SK-N-SH (cell line): ENCODE data around the gene TRAT1. TPM values are rescaled to one million over a fixed set of nuclear protein-coding genes. Genes with fewer than 3 reads are reported as not detected.

Source experiments
- CTCF ChIA-PET: fragments of 300-600, 350-600 bp; formaldehyde crosslinking; extraction: SDS; loops from one replicate; lab custom pipeline; 2021; lab: Yijun Ruan, JAX
- POLR2A ChIA-PET: fragments of 350-600 bp; sonication (Branson Sonifier 250); formaldehyde crosslinking; extraction: SDS; loops from one replicate; lab custom pipeline; 2020; ENCODE audit warnings: antibody characterized with exemption, inconsistent platforms; lab: Yijun Ruan, JAX
- DNase-seq: peaks from one replicate; pipeline ENCODE4 v3.0.0; 2012
- H2AFZ ChIP-seq: fragments of 200-600 bp; sonication (generic); 2 replicates; pipeline ENCODE4 v1.8.1; 2016; ENCODE audit warnings: antibody characterized with exemption, mild to moderate bottlenecking, low read depth
- H3F3A ChIP-seq: fragments of 200-600 bp; sonication (generic); replicated peaks from 2 replicates; pipeline ENCODE3; 2016; ENCODE audit warnings: antibody characterized with exemption, mild to moderate bottlenecking; ENCODE audit not compliant: insufficient read depth
- H3K27ac ChIP-seq, 2 experiments: fragments of 200-500 bp in 1 of 2; fragments of 200-600 bp in 1 of 2; sonication (Bioruptor generic) in 1 of 2; sonication (generic), shearing (Covaris generic) in 1 of 2; 2 replicates each; pipeline versions ENCODE4 v1.5.1 to v1.6.1; 2014 to 2016; ENCODE audit warnings: low read depth in 2 of 2, inconsistent platforms in 1 of 2, low read length in 1 of 2, mild to moderate bottlenecking in 1 of 2, mixed read lengths in 1 of 2
- H3K27me3 ChIP-seq: fragments of 200-600 bp; sonication (generic), shearing (Covaris generic); 2 replicates; pipeline ENCODE4 v1.6.1; 2016; ENCODE audit warnings: mixed run types; ENCODE audit not compliant: insufficient read depth
- H3K36me3 ChIP-seq, 2 experiments: fragments of 200-500 bp in 1 of 2; fragments of 200-600 bp in 1 of 2; sonication (Bioruptor generic) in 1 of 2; sonication (generic) in 1 of 2; replicated peaks in 1 of 2; 2 replicates each; pipeline versions ENCODE3 to v1.5.1; 2014 to 2016; ENCODE audit warnings: low read length in 1 of 2, mild to moderate bottlenecking in 1 of 2; ENCODE audit not compliant: insufficient read depth in 2 of 2, control insufficient read depth in 1 of 2
- H3K4me1 ChIP-seq, 2 experiments: fragments of 200-500 bp in 1 of 2; fragments of 200-600 bp in 1 of 2; sonication (Bioruptor generic) in 1 of 2; sonication (generic), shearing (Covaris generic) in 1 of 2; 2 replicates each; pipeline versions ENCODE4 v1.5.1 to v1.6.1; 2014 to 2016; ENCODE audit warnings: low read depth in 1 of 2, low read length in 1 of 2, mixed run types in 1 of 2; ENCODE audit not compliant: insufficient read depth in 2 of 2, control insufficient read depth in 1 of 2
- H3K4me2 ChIP-seq: fragments of 200-600 bp; sonication (generic), shearing (Covaris generic); 2 replicates; pipeline ENCODE4 v1.6.1; 2017; ENCODE audit warnings: mixed run types
- H3K4me3 ChIP-seq, 2 experiments: fragments of 200-500 bp in 1 of 2; fragments of 200-600 bp in 1 of 2; sonication (Bioruptor generic) in 1 of 2; sonication (generic), shearing (Covaris generic) in 1 of 2; 2 replicates each; pipeline versions ENCODE4 v1.5.1 to v1.8.1; 2014 to 2016; ENCODE audit warnings: low read depth in 2 of 2, inconsistent platforms in 1 of 2, low read length in 1 of 2, mild to moderate bottlenecking in 1 of 2, mixed read lengths in 1 of 2, moderate library complexity in 1 of 2
- H3K79me2 ChIP-seq: fragments of 200-600 bp; sonication (generic); 2 replicates; pipeline ENCODE4 v1.8.1; 2017; ENCODE audit warnings: mild to moderate bottlenecking; ENCODE audit not compliant: insufficient read depth
- H3K9ac ChIP-seq: fragments of 200-600 bp; sonication (generic); 2 replicates; pipeline ENCODE4 v1.6.1; 2017; ENCODE audit warnings: mixed run types
- H3K9me2 ChIP-seq: fragments of 200-600 bp; sonication (generic); 2 replicates; pipeline ENCODE4 v1.6.1; 2017; ENCODE audit warnings: mixed run types
- H3K9me3 ChIP-seq: fragments of 200-600 bp; sonication (generic); 2 replicates; pipeline ENCODE4 v1.6.1; 2017; ENCODE audit warnings: mixed run types, mild to moderate bottlenecking, moderate library complexity
- H4K20me1 ChIP-seq: fragments of 200-600 bp; sonication (generic); 2 replicates; pipeline ENCODE4 v1.6.1; 2017; ENCODE audit warnings: mild to moderate bottlenecking, mixed run types; ENCODE audit not compliant: insufficient read depth
- CHD2 ChIP-seq: fragments of 150-350 bp; IDR thresholded peaks from 2 replicates; pipeline ENCODE4 v1.6.1; 2018; ENCODE audit warnings: low read length; ENCODE audit not compliant: partially characterized antibody
- CTCF ChIP-seq: fragments of 200-600 bp; sonication (generic); IDR thresholded peaks from 2 replicates; pipeline ENCODE4 v1.6.1; 2017; ENCODE audit warnings: antibody characterized with exemption, mild to moderate bottlenecking, moderate library complexity
- ELF1 ChIP-seq: IDR thresholded peaks from 2 replicates; pipeline ENCODE4 v1.4.0; 2012
- EP300 ChIP-seq, 2 experiments: IDR thresholded peaks; 2 replicates each; pipeline versions ENCODE4 v1.4.0 to v1.6.1; 2012; ENCODE audit warnings: borderline replicate concordance in 1 of 2, low read depth in 1 of 2, low read length in 1 of 2
- EZH2phosphoT487 ChIP-seq: fragments of 200-600 bp; sonication (generic); IDR thresholded peaks from 2 replicates; pipeline ENCODE4 v1.6.1; 2017; ENCODE audit warnings: low read depth, mixed run types, mild to moderate bottlenecking, antibody characterized with exemption, moderate library complexity, borderline replicate concordance
- FOSL2 ChIP-seq: IDR thresholded peaks from 2 replicates; pipeline ENCODE4 v1.4.0; 2012; ENCODE audit warnings: low read depth, mild to moderate bottlenecking, moderate library complexity, borderline replicate concordance
- FOXJ3 ChIP-seq: sonication (generic); formaldehyde crosslinking; IDR thresholded peaks from 2 replicates; pipeline ENCODE4 v1.5.1; 2020; ENCODE audit warnings: mild to moderate bottlenecking, missing genetic modification reagents
- GABPA ChIP-seq: IDR thresholded peaks from 2 replicates; pipeline ENCODE4 v1.4.0; 2012; ENCODE audit warnings: low read depth, mild to moderate bottlenecking
- GATA2 ChIP-seq: sonication (generic); formaldehyde crosslinking; IDR thresholded peaks from 2 replicates; pipeline ENCODE4 v1.5.0; 2020; ENCODE audit warnings: mild to moderate bottlenecking, missing genetic modification reagents
- MAX ChIP-seq: IDR thresholded peaks from 2 replicates; pipeline ENCODE4 v1.4.0; 2012; ENCODE audit warnings: low read depth
- MXI1 ChIP-seq: IDR thresholded peaks from 2 replicates; pipeline ENCODE4 v1.6.1; 2012; ENCODE audit warnings: mild to moderate bottlenecking, low read depth, low read length, improper control_type of control experiment
- NRF1 ChIP-seq: IDR thresholded peaks from 2 replicates; pipeline ENCODE4 v1.6.1; 2012; ENCODE audit warnings: low read depth, mild to moderate bottlenecking, low read length
- POLR2AphosphoS5 ChIP-seq: IDR thresholded peaks from 2 replicates; pipeline ENCODE4 v1.6.1; 2012; ENCODE audit warnings: low read depth, low read length
- RAD21 ChIP-seq: IDR thresholded peaks from 2 replicates; pipeline ENCODE4 v1.6.1; 2012; ENCODE audit warnings: mild to moderate bottlenecking, low read length
- RCOR1 ChIP-seq: fragments of 150-350 bp; IDR thresholded peaks from 2 replicates; pipeline ENCODE4 v1.6.1; 2017; ENCODE audit warnings: antibody characterized with exemption, low read length
- REST ChIP-seq: IDR thresholded peaks from 2 replicates; pipeline ENCODE4 v1.6.1; 2012; ENCODE audit warnings: mild to moderate bottlenecking, low read depth, low read length, moderate library complexity
- SIN3A ChIP-seq: IDR thresholded peaks from 2 replicates; pipeline ENCODE4 v1.6.1; 2012; ENCODE audit warnings: low read depth, mild to moderate bottlenecking, low read length, moderate library complexity, borderline replicate concordance
- YY1 ChIP-seq: IDR thresholded peaks from 2 replicates; pipeline ENCODE4 v1.4.0; 2012; ENCODE audit warnings: low read depth, mild to moderate bottlenecking
- ZBTB33 ChIP-seq: IDR thresholded peaks from 2 replicates; pipeline ENCODE4 v1.4.0; 2012; ENCODE audit warnings: low read depth, borderline replicate concordance
- WGBS: methylation state at CpG from one replicate; pipeline ENCODE4 v1.1.6; 2017; ENCODE audit warnings: low lambda C conversion rate; 5-methylcytosine and 5-hydroxymethylcytosine counted together
- polyA plus RNA-seq, 3 experiments: library from polyadenylated mRNA; depleted of rRNA; stranded (reverse); fragments of >200 nt; gene quantifications; 2 replicates each; pipeline ENCODE4 v1.2.3, GENCODE V29; 2012

The TRAT1 gene
- polyA plus RNA-seq, 1 of the 3 experiments (the other 2 are of a cell fraction): not detected

GRCh38 chr3:108887121-108887520 lies 64.5 kb downstream of the TRAT1 start:
- Histone ChIP-seq H3K4me3 (no peak overlapping the region), H2AFZ (no peak overlapping the region), H3K27me3 (no peaks in the 10 kb centered on the region), H3K9me3 (no peaks in the 10 kb centered on the region), H3K9ac (no peak overlapping the region), H3K27ac (peak overlapping the region in 1 of 2 experiments; percentile 30; a peak in 2 of 4 replicates), H3K4me2 (no peak overlapping the region), H4K20me1 (no peaks in the 10 kb centered on the region), H3F3A (no peaks in the 10 kb centered on the region), H3K9me2 (no peaks in the 10 kb centered on the region), H3K36me3 (no peaks in the 10 kb centered on the region), H3K79me2 (no peaks in the 10 kb centered on the region), H3K4me1 (no peaks in the 10 kb centered on the region; a peak in 1 of 4 replicates)
- POLR2A ChIA-PET: no interaction called here
- WGBS: 27% methylated on average over 4 of the region's 4 CpGs
- CTCF ChIA-PET: interaction anchor here (0.9 to 1.9 kb wide), 3 partner anchors 11 to 225 kb away, joined by 3 to 9 read pairs (median 5); no protein-coding TSS in a partner anchor
- DNase-seq: peak; percentile 44
- TF ChIP-seq CHD2 (no peak), CTCF (no peak), ELF1 (no peak), FOSL2 (no peak), RCOR1 (peak; percentile 25; the same call in 1 of the 2 replicates), YY1 (no peak), GABPA (no peak), FOXJ3 (CRISPR knock-in tag) (no peak), SIN3A (no peak), GATA2 (peak; percentile 90), EZH2phosphoT487 (no peak), POLR2AphosphoS5 (no peak), REST (no peak), RAD21 (0 out of 2 replicates have a peak, but pooled peaks have one; percentile 5), EP300 (IDR thresholded peaks at IDR 0.05; ENCODE audit: borderline replicate concordance in 1 of 2, low read depth in 1 of 2, low read length in 1 of 2) (peak in 1 of 2 experiments; percentile 73; a peak in 2 of 4 replicates), ZBTB33 (no peak), MXI1 (peak; percentile 38; the same call in 1 of the 2 replicates), MAX (no peak), NRF1 (no peak)
- TF ChIP-seq, all 33 proteins: peak for 5
